ENCODE measurements around the gene WARS2. TPM values are rescaled to one million over a fixed set of nuclear protein-coding genes. Genes with fewer than 3 reads are reported as not detected.

Gene WARS2
- total RNA-seq, 1 experiment from 2014 or later: 10.5 TPM

GRCh38 chr1:119132179-119132578 is 8.3 kb downstream of the WARS2 start:
- POLR2A ChIA-PET: no interaction called here
- Histone ChIP-seq H3K27ac (ENCODE audit: low read depth, low read length) (no peak overlapping the region), H2AFZ (ENCODE audit: low read depth, low read length, poor library complexity, severe bottlenecking) (no peak overlapping the region), H3K27me3 (ENCODE audit: insufficient read depth, low read length) (no peaks in the 10 kb centered on the region), H4K20me1 (ENCODE audit: insufficient read depth) (no peaks in the 10 kb centered on the region), H3K4me2 (ENCODE audit: low read length) (no peak overlapping the region), H3K36me3 (ENCODE audit: control insufficient read depth in 1 of 2, insufficient read depth in 2 of 2, low read length in 2 of 2) (no peaks in the 10 kb centered on the region), H3K79me2 (ENCODE audit: insufficient read depth, low read length) (peaks cover 4% of the 10 kb centered on the region), H3K9me3 (ENCODE audit: control insufficient read depth in 1 of 2, insufficient read depth in 1 of 2, low read depth in 1 of 2, low read length in 2 of 2) (no peaks in the 10 kb centered on the region), H3K9ac (ENCODE audit: low read length) (no peak overlapping the region), H3K9me2 (ENCODE audit: insufficient read depth) (no peaks in the 10 kb centered on the region), H3K4me1 (ENCODE audit: control insufficient read depth in 1 of 2, insufficient read depth in 2 of 2, low read length in 2 of 2) (no peaks in the 10 kb centered on the region), H3K4me3 (replicated peaks in 1 of 2; ENCODE audit: low read depth in 1 of 2, low read length in 2 of 2) (no peak overlapping the region)
- CTCF ChIA-PET: no interaction called here
- ATAC-seq: no peak
- RAD21 ChIA-PET (ENCODE audit: low non-redundant PET in 1 of 2, low total read pairs in 2 of 2, uncharacterized antibody in 2 of 2, unreplicated experiment in 2 of 2): no interaction called here
- intact Hi-C loops (cut with micrococcal nuclease): no loop called here
- TF ChIP-seq CEBPB (IDR thresholded peaks at IDR 0.05; ENCODE audit: low read depth) (no peak), CBX3 (IDR thresholded peaks at IDR 0.05; ENCODE audit: low read depth) (no peak), POLR2A (IDR thresholded peaks at IDR 0.05; ENCODE audit: borderline replicate concordance, extremely low read depth, insufficient read depth, insufficient read length) (no peak), JUND (IDR thresholded peaks at IDR 0.05) (no peak), EGR1 (IDR thresholded peaks at IDR 0.05; ENCODE audit: low read depth) (no peak), RAD21 (IDR thresholded peaks at IDR 0.05; ENCODE audit: low read depth) (no peak), TCF7L2 (IDR thresholded peaks at IDR 0.05; ENCODE audit: borderline replicate concordance, extremely low read depth, insufficient read depth, insufficient read length) (no peak), MAX (IDR thresholded peaks at IDR 0.05) (no peak)
- no peak for DNase-seq (ENCODE audit: low read depth, low spot score)
- no TSS peak for BruUV-seq (replicated peaks)

- no TSS peak for BruUV-seq (replicated peaks)
- intact Hi-C loops (cut with micrococcal nuclease): no loop called here
- DNase-seq (ENCODE audit: low read depth, low spot score) (no peak), ATAC-seq (no peak)
- TF ChIP-seq ZBTB33 (IDR thresholded peaks at IDR 0.05; ENCODE audit: extremely low read depth, insufficient replicate concordance, low read length) (no peak), REST (IDR thresholded peaks at IDR 0.05; ENCODE audit: low read depth) (no peak), RAD21 (IDR thresholded peaks at IDR 0.05; ENCODE audit: low read depth) (no peak), CBX3 (IDR thresholded peaks at IDR 0.05; ENCODE audit: low read depth) (no peak), EGR1 (IDR thresholded peaks at IDR 0.05; ENCODE audit: low read depth) (no peak), JUND (IDR thresholded peaks at IDR 0.05) (no peak)
- H3K9me2 ChIP-seq (ENCODE audit: insufficient read depth): no peaks in the 10 kb centered on the region
- no peak overlapping the region for H3K9ac ChIP-seq (ENCODE audit: low read length)
- H3K79me2 ChIP-seq (ENCODE audit: insufficient read depth, low read length): no peaks in the 10 kb centered on the region; the same call in 1 of the 2 replicates
- no peaks in the 10 kb centered on the region for H3K9me3 ChIP-seq (ENCODE audit: control insufficient read depth in 1 of 2, insufficient read depth in 1 of 2, low read depth in 1 of 2, low read length in 2 of 2)
- RAD21 ChIA-PET (ENCODE audit: low non-redundant PET in 1 of 2, low total read pairs in 2 of 2, uncharacterized antibody in 2 of 2, unreplicated experiment in 2 of 2): no interaction called here
- no peaks in the 10 kb centered on the region for H3K4me1 ChIP-seq (ENCODE audit: control insufficient read depth in 1 of 2, insufficient read depth in 2 of 2, low read length in 2 of 2)
- no peak overlapping the region for H3K4me3 ChIP-seq (replicated peaks in 1 of 2; ENCODE audit: low read depth in 1 of 2, low read length in 2 of 2)
- H3K27me3 ChIP-seq (ENCODE audit: insufficient read depth, low read length): no peaks in the 10 kb centered on the region
- H3K4me2 ChIP-seq (ENCODE audit: low read length): no peak overlapping the region
- POLR2A ChIA-PET: no interaction called here
- no peaks in the 10 kb centered on the region for H4K20me1 ChIP-seq (ENCODE audit: insufficient read depth)
- no peaks in the 10 kb centered on the region for H3K36me3 ChIP-seq (ENCODE audit: control insufficient read depth in 1 of 2, insufficient read depth in 2 of 2, low read length in 2 of 2)
- CTCF ChIA-PET: no interaction called here
- H3K27ac ChIP-seq (ENCODE audit: low read depth, low read length): no peak overlapping the region
- no peak overlapping the region for H2AFZ ChIP-seq (ENCODE audit: low read depth, low read length, poor library complexity, severe bottlenecking)
Observed at GRCh38 chr1:119125874-119126273, 14.6 kb downstream of the WARS2 start.
